Measurements from ENCODE around the gene ACMSD. TPM values are rescaled to one million over a fixed set of nuclear protein-coding genes. Genes with fewer than 3 reads are reported as not detected.
"Not testable (repeated sequence)": the region's sequence is repeated elsewhere in the genome, so short reads cannot be mapped to it uniquely, and the experiment has no call there.

Gene ACMSD
- total and polyA plus RNA-seq, 2 experiments from 2014 or later = 6.7 to 8.6 TPM

DNA sequence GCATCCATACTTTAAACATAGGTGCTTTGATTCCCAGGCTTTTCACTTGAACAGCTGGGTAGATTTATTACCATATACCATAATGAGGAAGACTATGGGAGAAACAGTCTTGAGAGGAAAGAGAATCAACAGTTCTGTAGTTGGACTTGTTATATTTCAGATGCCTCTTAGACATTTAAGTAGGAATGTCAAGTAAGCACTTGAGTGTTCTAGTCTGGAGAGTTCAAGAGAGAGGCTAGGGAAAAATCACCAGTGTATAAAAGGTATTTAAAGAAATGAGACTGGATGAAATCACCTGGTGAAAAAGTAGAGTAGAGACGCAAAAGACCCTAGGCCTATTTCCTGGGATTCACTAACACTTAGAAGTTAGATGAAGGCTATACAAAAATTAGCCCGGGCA, 66.8 kb downstream of the ACMSD start:
- no peak overlapping the region for H3K4me2 ChIP-seq
- DNase-seq (ENCODE audit: low spot score) = no peak
- no peaks in the 10 kb centered on the region for H3K9me3 ChIP-seq (ENCODE audit: low read depth)
- TF ChIP-seq EZH2phosphoT487 (IDR thresholded peaks at IDR 0.05; ENCODE audit: low read depth, severe bottlenecking, unreplicated experiment) (no peak), EZH2 (IDR thresholded peaks at IDR 0.05; ENCODE audit: borderline replicate concordance) (no peak)
- TF ChIP-seq, protein P1, sequence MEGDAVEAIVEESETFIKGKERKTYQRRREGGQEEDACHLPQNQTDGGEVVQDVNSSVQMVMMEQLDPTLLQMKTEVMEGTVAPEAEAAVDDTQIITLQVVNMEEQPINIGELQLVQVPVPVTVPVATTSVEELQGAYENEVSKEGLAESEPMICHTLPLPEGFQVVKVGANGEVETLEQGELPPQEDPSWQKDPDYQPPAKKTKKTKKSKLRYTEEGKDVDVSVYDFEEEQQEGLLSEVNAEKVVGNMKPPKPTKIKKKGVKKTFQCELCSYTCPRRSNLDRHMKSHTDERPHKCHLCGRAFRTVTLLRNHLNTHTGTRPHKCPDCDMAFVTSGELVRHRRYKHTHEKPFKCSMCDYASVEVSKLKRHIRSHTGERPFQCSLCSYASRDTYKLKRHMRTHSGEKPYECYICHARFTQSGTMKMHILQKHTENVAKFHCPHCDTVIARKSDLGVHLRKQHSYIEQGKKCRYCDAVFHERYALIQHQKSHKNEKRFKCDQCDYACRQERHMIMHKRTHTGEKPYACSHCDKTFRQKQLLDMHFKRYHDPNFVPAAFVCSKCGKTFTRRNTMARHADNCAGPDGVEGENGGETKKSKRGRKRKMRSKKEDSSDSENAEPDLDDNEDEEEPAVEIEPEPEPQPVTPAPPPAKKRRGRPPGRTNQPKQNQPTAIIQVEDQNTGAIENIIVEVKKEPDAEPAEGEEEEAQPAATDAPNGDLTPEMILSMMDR (IDR thresholded peaks at IDR 0.05; ENCODE audit: poor library complexity) = no peak
- WGBS (ENCODE audit: low lambda C conversion rate, missing lambda C conversion rate) = 100% methylated on average over 2 of the region's 2 CpGs
- no peaks in the 10 kb centered on the region for H3K27me3 ChIP-seq
- no peaks in the 10 kb centered on the region for H3K79me2 ChIP-seq
- no peaks in the 10 kb centered on the region for H3K9me2 ChIP-seq (replicated peaks; ENCODE audit: insufficient read depth)
- no peaks in the 10 kb centered on the region for H4K20me1 ChIP-seq (ENCODE audit: insufficient read depth, poor library complexity, severe bottlenecking)
- no peak overlapping the region for H2AFZ ChIP-seq
- no peak overlapping the region for H3K4me3 ChIP-seq
- H3K4me1 ChIP-seq (ENCODE audit: insufficient read depth) = no peaks in the 10 kb centered on the region
- no peaks in the 10 kb centered on the region for H3K36me3 ChIP-seq (replicated peaks; ENCODE audit: insufficient read depth, low read depth)
- no peak overlapping the region for H3K27ac ChIP-seq

DNA sequence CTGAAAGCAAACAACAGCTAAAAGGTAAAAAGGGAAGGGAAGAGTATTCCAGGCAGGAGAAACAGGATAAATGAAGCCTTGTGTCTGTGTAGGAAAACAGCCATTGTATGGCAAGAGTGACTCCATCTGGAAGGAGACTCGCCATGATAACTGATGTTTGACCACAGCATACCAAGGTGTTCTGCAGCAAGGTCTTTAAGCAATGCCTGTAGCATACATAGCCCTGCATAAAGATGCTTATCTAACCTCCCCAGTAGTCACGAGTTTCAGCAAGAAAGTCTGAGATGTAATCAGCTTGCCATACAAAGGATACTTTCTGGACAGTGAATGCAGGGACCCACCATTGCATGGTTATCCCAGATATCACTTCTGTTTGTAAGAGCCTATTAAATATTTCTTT, 68.3 kb downstream of the ACMSD start:
- WGBS (ENCODE audit: low lambda C conversion rate, missing lambda C conversion rate) = 38% methylated on average over 2 of the region's 2 CpGs
- TF ChIP-seq EZH2 (IDR thresholded peaks at IDR 0.05; ENCODE audit: borderline replicate concordance) (no peak), EZH2phosphoT487 (IDR thresholded peaks at IDR 0.05; ENCODE audit: low read depth, severe bottlenecking, unreplicated experiment) (no peak)
- TF ChIP-seq, protein P1 (IDR thresholded peaks at IDR 0.05; ENCODE audit: poor library complexity) = no peak

DNA sequence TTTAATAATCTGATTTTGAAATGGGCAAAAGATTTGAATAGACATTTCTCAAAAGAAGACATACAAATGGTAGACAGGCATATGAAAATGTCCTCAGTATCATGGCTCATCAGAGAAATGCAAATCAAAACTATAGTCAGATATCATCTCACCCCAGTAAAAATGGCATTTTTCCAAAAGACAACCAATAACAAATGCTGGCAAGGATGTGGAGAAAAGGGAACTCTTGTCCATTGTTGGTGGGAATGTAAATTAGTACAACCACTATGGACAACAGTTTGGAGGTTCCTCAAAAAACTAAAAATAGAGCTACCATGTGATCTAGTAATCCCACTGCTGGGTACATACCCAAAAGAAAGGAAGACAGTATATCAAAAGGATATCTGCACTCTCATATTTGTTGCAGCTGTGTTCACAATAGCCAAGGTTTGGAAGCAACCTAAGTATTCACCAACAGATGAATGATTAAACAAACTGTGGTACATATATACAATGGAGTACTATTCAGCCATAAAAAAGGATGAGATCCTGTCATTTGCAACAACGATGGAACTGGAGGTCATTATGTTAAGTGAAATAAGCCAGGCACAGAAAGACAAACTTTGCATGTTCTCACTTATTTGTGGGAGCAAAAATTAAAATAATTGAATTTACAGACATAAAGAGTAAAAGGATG, 69.2 kb downstream of the ACMSD start:
- H3K79me2 ChIP-seq; H3K27me3 ChIP-seq; H3K9me3 ChIP-seq (ENCODE audit: low read depth); H3K9me2 ChIP-seq (replicated peaks; ENCODE audit: insufficient read depth); H4K20me1 ChIP-seq (ENCODE audit: insufficient read depth, poor library complexity, severe bottlenecking); H3K36me3 ChIP-seq (replicated peaks; ENCODE audit: insufficient read depth, low read depth); H3K4me2 ChIP-seq; H2AFZ ChIP-seq; H3K4me1 ChIP-seq (ENCODE audit: insufficient read depth); H3K27ac ChIP-seq; DNase-seq (ENCODE audit: low spot score); H3K4me3 ChIP-seq: not testable (repeated sequence)
- 80% methylated on average over 1 of the region's 1 CpG for WGBS (ENCODE audit: low lambda C conversion rate, missing lambda C conversion rate)

More for the DNA sequence above, 68.3 kb downstream of the ACMSD start:
- H3K4me3 ChIP-seq = no peak overlapping the region
- no peaks in the 10 kb centered on the region for H3K4me1 ChIP-seq (ENCODE audit: insufficient read depth)
- H3K27ac ChIP-seq = no peak overlapping the region
- H3K4me2 ChIP-seq = no peak overlapping the region
- no peaks in the 10 kb centered on the region for H3K79me2 ChIP-seq
- no peaks in the 10 kb centered on the region for H3K9me3 ChIP-seq (ENCODE audit: low read depth)
- H2AFZ ChIP-seq = no peak overlapping the region
- no peak for DNase-seq (ENCODE audit: low spot score)
- no peaks in the 10 kb centered on the region for H3K27me3 ChIP-seq
- H3K36me3 ChIP-seq (replicated peaks; ENCODE audit: insufficient read depth, low read depth) = no peaks in the 10 kb centered on the region
- no peaks in the 10 kb centered on the region for H3K9me2 ChIP-seq (replicated peaks; ENCODE audit: insufficient read depth)
- H4K20me1 ChIP-seq (ENCODE audit: insufficient read depth, poor library complexity, severe bottlenecking) = no peaks in the 10 kb centered on the region

DNA sequence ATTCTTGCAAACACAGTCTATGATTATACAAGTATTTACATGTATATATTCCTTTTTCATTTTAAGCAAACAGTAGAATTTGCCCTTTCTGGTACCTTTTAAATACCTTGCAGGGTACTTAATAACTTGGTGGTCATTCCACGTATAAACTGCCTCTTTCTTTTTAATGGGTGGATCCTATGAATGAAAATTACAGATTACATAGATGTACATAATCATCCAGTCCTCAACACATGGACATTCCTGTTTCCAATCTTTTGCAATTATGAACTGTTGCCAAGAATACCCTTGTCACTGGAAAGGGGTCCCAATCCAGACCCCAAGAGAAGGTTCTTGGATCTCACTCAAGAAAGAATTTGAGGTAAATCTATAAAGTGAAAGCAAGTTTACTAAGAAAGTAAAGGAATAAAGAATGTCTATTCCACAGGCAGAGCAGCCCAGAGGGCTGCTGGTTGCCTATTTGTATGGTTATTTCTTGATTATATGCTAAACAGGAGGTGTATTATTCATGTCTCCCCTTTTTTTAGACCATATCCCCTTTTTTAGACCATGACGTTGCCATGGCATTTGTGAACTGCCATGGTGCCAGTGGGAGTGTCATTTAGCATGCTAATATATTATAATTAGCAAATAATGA, 72.5 kb downstream of the ACMSD start:
- no peaks in the 10 kb centered on the region for H3K9me3 ChIP-seq (ENCODE audit: low read depth)
- H3K36me3 ChIP-seq (replicated peaks; ENCODE audit: insufficient read depth, low read depth) = no peaks in the 10 kb centered on the region
- H3K27me3 ChIP-seq = no peaks in the 10 kb centered on the region
- DNase-seq (ENCODE audit: low spot score) = no peak
- TF ChIP-seq, protein P1 (IDR thresholded peaks at IDR 0.05; ENCODE audit: poor library complexity) = no peak
- TF ChIP-seq EZH2 (IDR thresholded peaks at IDR 0.05; ENCODE audit: borderline replicate concordance) (no peak), EZH2phosphoT487 (IDR thresholded peaks at IDR 0.05; ENCODE audit: low read depth, severe bottlenecking, unreplicated experiment) (no peak)
- no peak overlapping the region for H3K4me2 ChIP-seq
- 84% methylated on average over 2 of the region's 2 CpGs for whole genome bisulfite sequencing (ENCODE audit: low lambda C conversion rate, missing lambda C conversion rate)
- no peaks in the 10 kb centered on the region for H3K79me2 ChIP-seq
- H3K27ac ChIP-seq = no peak overlapping the region
- H3K9me2 ChIP-seq (replicated peaks; ENCODE audit: insufficient read depth) = no peaks in the 10 kb centered on the region
- H2AFZ ChIP-seq = no peak overlapping the region
- H3K4me3 ChIP-seq = no peak overlapping the region
- H4K20me1 ChIP-seq (ENCODE audit: insufficient read depth, poor library complexity, severe bottlenecking) = no peaks in the 10 kb centered on the region
- H3K4me1 ChIP-seq (ENCODE audit: insufficient read depth) = no peaks in the 10 kb centered on the region
